ENCODE results near the gene NEK1.

NEK1 gene, protein sequence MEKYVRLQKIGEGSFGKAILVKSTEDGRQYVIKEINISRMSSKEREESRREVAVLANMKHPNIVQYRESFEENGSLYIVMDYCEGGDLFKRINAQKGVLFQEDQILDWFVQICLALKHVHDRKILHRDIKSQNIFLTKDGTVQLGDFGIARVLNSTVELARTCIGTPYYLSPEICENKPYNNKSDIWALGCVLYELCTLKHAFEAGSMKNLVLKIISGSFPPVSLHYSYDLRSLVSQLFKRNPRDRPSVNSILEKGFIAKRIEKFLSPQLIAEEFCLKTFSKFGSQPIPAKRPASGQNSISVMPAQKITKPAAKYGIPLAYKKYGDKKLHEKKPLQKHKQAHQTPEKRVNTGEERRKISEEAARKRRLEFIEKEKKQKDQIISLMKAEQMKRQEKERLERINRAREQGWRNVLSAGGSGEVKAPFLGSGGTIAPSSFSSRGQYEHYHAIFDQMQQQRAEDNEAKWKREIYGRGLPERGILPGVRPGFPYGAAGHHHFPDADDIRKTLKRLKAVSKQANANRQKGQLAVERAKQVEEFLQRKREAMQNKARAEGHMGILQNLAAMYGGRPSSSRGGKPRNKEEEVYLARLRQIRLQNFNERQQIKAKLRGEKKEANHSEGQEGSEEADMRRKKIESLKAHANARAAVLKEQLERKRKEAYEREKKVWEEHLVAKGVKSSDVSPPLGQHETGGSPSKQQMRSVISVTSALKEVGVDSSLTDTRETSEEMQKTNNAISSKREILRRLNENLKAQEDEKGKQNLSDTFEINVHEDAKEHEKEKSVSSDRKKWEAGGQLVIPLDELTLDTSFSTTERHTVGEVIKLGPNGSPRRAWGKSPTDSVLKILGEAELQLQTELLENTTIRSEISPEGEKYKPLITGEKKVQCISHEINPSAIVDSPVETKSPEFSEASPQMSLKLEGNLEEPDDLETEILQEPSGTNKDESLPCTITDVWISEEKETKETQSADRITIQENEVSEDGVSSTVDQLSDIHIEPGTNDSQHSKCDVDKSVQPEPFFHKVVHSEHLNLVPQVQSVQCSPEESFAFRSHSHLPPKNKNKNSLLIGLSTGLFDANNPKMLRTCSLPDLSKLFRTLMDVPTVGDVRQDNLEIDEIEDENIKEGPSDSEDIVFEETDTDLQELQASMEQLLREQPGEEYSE (N-terminal part only)

DNA sequence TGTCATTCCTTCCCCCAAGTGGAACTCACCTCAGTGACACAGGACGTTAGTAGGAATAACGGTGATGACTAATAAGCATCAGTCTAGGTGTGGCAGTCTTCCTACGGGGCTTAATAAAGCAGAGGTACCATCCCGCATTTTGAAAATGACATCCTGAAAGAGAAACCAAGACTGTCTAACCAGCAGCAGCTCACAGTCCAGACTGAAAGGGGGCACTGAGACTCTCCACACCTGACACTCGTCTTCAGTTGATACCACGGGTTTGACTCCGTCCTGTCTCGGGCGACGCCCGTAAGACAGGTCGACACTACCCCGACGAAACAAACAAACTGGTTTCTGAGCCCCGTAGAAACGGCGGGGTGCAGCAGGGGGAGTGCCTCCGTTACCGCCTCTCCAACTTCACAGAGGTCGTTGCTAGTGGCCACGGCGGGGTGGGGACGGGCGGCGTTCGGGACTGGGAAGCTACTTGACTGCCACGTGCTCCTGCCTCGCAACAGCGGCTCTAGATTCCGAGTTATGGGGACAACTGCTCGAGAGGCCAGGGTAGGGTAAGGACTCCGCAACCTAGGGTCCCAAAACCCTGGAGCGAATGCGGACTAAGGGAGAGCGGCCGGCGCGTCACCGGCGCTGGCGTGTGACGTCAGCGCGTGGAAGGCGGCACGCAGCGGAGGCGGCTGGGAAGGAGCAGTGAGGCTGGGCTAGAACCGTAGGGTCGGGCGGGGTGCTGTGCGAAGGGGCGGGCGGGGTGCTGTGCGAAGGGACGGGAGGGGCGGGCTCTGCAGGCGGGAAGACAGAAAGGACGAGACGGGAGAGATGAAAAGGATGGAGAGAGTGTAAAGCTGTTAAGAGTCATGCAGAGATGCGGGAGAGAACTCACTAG lies at the start of gene NEK1:
NEK1 (minus strand) TSS at position 593 of the 880 bp plus-strand sequence. CDS start 9,953 bp downstream, outside the sequence.
- TF ChIP-seq POLR2A (IDR thresholded peaks at IDR 0.05; ENCODE audit: low read length): peak; percentile 97
- no peak for TF ChIP-seq GATA1 (IDR thresholded peaks at IDR 0.05; ENCODE audit: low read depth, low read length)
- DNase-seq: peak; percentile 93 to 95

DNA sequence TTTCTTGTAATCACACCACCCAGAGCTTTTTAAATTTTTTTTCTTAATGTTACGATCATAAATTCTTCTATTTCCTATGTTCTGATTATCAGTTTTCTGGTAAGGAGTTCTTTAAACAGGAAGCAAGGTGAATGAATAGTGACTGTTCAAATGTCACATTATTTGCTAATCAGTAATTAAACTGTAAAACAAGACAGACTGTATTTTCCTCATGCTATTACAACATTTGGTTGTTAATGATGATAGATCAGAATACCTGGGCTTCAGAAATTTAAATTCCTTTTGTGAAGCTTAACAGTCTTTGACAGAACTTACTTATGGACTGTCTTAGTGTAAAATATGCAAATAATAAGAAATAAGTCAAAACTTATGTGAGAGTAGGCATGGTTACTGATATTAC lies 49.4 kb upstream of the NEK1 start:
- no peak for DNase-seq
- no peak for TF ChIP-seq POLR2A (IDR thresholded peaks at IDR 0.05; ENCODE audit: low read length)
- TF ChIP-seq GATA1 (IDR thresholded peaks at IDR 0.05; ENCODE audit: low read depth, low read length): no peak

DNA sequence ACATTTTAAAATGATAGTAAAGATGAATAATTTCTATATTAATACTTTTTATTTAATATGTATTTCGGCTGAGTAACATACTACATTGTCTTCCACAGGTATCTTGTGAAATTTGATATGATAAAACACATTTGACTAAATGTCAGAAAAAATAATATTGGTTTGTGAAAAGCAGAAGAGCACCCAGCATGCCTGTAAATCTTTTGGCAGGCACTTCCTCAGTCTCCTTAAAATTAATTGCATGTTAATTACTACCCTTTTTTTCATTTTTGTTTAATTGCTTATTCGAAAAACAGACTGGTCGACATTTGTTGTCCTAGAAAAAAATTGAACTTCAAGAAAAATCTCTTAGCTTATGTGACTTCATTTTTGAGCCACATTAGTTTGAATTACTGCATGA lies 48.5 kb upstream of the NEK1 start:
- TF ChIP-seq GATA1 (IDR thresholded peaks at IDR 0.05; ENCODE audit: low read depth, low read length): no peak
- TF ChIP-seq POLR2A (IDR thresholded peaks at IDR 0.05; ENCODE audit: low read length): no peak
- peak in 1 of 2 experiments; percentile 63 for DNase-seq

DNA sequence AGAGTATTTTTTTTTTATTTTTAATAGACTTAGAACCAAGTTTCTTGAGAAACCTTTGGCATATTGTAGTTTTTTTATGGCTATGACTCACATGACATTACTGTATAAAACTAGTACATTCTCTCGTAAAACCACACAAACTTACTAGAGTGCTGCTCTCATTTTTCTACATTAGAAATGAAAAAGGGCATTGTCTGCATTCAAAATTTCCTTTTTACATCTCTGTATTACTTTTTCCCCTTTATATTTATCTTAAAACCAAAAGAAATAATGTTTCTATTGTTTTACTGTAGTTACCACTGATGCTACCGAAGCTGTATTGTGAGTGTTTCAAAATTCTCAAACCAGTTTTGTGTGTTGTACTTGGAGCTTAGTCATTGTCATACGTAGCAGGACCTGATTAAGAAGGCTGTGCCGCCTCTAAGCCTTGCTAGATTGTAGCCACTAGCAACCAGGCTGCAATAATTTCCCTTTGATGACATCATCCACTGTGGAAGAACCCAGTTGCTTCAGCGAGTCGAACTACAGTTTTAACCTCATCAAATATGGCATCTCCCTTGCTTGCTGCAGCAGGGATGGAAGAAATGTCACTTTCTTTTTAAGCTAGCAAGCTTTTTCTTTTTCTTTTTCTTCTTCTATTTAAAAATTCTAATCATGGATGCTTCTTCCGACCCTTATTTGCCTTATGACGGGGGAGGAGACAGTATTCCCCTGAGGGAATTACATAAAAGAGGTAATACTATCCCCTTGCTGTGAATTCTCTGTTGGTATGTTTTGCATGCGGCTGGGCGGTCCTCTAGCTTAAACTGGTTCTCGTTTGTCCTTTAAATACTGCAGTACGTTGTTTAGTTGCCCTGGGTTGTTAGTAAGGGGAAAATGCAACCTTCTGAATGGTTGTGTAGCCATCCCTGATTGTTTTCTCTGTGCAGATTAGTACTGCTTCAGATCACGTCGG lies 47.6 kb upstream of the NEK1 start:
- peak; percentile 91 for TF ChIP-seq GATA1 (IDR thresholded peaks at IDR 0.05; ENCODE audit: low read depth, low read length)
- TF ChIP-seq POLR2A (IDR thresholded peaks at IDR 0.05; ENCODE audit: low read length): peak; percentile 100
- peak; percentile 98 to 99 for DNase-seq

- TF ChIP-seq POLR2A (IDR thresholded peaks at IDR 0.05; ENCODE audit: low read length): no peak
- no peak for TF ChIP-seq GATA1 (IDR thresholded peaks at IDR 0.05; ENCODE audit: low read depth, low read length)
- DNase-seq: peak; percentile 71 to 87
Observed at GRCh38 chr4:169658975-169659715, 46.8 kb upstream of the NEK1 start.

- no peak for TF ChIP-seq GATA1 (IDR thresholded peaks at IDR 0.05; ENCODE audit: low read depth, low read length)
- no peak for TF ChIP-seq POLR2A (IDR thresholded peaks at IDR 0.05; ENCODE audit: low read length)
- no peak for DNase-seq
Observed at GRCh38 chr4:169658196-169658595, 45.8 kb upstream of the NEK1 start.

DNA sequence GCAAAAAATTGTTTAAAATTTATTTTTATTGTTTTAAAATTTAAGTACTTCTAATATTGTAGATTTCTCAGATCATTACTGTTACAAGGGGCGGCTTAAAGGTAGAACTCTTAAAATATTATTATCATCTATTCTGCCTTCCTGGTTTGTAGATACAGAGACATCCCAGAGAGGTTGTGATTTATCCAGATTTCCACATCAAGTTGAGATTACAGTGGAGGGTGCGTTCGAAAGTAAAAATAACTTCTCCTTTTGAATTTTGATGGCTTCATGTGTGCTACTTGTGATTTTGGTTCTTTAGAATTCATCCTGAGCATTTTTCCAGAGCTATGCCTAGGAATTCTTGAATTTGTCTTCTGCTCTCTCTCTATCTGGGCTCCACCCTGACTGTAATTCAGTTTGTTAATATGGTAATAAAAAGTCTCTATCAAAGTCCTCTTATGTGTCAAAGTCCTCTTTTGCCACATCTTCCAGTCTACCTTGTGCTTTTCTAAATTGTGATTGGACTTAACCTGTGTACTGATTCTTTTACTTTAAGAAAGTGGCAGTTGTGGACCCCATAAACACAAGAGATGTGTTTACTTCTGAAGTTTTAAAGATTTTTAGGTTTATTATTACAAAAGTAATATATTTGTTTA lies 45.2 kb upstream of the NEK1 start:
- TF ChIP-seq POLR2A (IDR thresholded peaks at IDR 0.05; ENCODE audit: low read length): no peak
- TF ChIP-seq GATA1 (IDR thresholded peaks at IDR 0.05; ENCODE audit: low read depth, low read length): no peak
- no peak for DNase-seq

- TF ChIP-seq POLR2A (IDR thresholded peaks at IDR 0.05; ENCODE audit: low read length) (no peak), GATA1 (IDR thresholded peaks at IDR 0.05; ENCODE audit: low read depth, low read length) (no peak)
- no peak for DNase-seq
Observed at GRCh38 chr4:169655401-169655800, 43.0 kb upstream of the NEK1 start.

GRCh38 chr4:169652535-169652934 lies 40.2 kb upstream of the NEK1 start:
- no peak for TF ChIP-seq POLR2A (IDR thresholded peaks at IDR 0.05; ENCODE audit: low read length)
- TF ChIP-seq GATA1 (IDR thresholded peaks at IDR 0.05; ENCODE audit: low read depth, low read length): no peak

GRCh38 chr4:169650227-169650936 lies 38.0 kb upstream of the NEK1 start:
- no peak for DNase-seq
- TF ChIP-seq POLR2A (IDR thresholded peaks at IDR 0.05; ENCODE audit: low read length) (no peak), GATA1 (IDR thresholded peaks at IDR 0.05; ENCODE audit: low read depth, low read length) (no peak)

More at GRCh38 chr4:169652535-169652934, 40.2 kb upstream of the NEK1 start:
- DNase-seq: no peak

All from erythroblast (primary cell).